Caki2 (cell line): ENCODE measurements around the gene CHTF18. TPM values are rescaled to one million over a fixed set of nuclear protein-coding genes. Genes with fewer than 3 reads are reported as not detected.

Source experiments
- DNase-seq: peaks from one replicate; pipeline ENCODE4 v3.0.0-alpha.2; 2015; ENCODE audit warnings: low read depth
- in situ Hi-C: cut with HindIII; loops from 2 replicates; pipeline ENCODE4 v1.10.0; 2016; ENCODE audit warnings: low sequenced_read_pairs, low pct_unique_long_range_greater_than_20kb, mixed read lengths
- total RNA-seq: library from RNA; depleted of rRNA; stranded (reverse); fragments of >200 nt; shearing (Covaris generic); gene quantifications from 2 replicates; pipeline ENCODE4 v1.2.3, GENCODE V29; 2014; ENCODE audit warnings: low replicate concordance

The CHTF18 gene
- total RNA-seq, 1 experiment from 2014 or later, result 52.2 TPM

DNA sequence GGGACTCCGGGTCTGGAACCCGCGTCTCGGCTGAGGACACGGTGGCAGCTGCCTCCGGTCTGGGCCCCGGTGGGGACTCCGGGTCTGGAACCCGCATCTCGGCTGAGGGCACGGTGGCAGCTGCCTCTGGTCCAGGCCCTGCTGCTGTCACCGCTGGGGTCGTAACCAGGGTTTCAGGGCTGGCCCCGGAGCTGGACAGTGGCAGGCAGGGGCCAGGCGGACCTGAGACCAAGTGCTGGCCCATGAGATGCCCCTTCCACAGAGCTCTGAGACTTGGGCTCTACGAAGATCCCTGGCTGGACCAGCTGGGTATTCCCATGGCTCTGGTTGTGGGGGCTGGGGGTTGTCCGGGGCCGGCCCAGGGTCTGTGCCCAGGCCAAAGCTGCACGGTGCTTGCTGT is 4.0 kb upstream of the CHTF18 start:
- in situ Hi-C loops, result no loop called here
- no peak for DNase-seq

DNA sequence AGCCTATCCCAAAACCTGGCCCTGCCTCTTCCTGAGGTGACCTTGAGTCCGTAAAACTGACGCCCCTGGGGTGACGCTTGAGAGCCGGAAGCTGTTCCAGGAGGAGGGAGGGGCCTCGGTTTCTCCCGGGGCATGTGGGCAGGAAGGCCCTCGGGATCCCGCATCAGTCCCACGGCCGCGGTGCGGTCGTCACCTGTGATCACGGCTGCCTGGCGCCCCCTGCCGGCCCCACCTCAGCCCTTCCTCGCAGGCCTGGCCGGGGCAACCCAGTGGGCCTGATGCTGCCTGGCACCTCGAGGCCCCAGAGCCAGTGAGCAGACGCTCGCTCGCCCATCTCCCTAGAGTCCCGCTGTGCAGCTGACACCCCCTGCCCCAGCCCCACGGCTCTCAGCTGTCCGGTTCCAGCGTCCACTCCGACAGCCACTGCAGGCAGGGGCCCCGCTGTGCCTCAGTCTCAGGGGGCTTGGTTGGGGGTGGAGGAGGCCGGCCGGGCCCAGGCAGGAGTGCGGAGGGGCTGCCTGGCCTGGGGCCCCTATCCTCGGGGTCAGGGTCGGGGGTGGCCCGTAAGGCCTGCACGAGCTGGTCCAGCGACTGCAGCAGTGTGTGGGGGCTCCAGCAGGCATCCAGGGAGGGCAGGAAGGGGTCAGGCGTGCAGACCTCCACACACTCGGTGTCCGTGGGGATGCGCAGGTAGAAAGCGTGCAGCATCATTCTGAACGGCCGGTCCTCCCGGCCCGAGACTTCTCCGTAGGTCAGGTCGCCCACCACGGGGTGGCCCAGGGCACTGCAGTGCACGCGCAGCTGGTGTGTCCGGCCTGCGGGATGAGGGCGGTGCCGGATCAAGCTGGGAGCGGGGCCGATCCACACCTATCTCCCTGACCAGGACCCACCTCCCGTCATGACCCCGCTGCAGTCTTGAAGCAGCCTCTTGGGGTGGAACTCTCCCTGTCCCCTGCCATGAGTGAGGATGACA is 2.6 kb upstream of the CHTF18 start:
- in situ Hi-C loops, result no loop called here

DNA sequence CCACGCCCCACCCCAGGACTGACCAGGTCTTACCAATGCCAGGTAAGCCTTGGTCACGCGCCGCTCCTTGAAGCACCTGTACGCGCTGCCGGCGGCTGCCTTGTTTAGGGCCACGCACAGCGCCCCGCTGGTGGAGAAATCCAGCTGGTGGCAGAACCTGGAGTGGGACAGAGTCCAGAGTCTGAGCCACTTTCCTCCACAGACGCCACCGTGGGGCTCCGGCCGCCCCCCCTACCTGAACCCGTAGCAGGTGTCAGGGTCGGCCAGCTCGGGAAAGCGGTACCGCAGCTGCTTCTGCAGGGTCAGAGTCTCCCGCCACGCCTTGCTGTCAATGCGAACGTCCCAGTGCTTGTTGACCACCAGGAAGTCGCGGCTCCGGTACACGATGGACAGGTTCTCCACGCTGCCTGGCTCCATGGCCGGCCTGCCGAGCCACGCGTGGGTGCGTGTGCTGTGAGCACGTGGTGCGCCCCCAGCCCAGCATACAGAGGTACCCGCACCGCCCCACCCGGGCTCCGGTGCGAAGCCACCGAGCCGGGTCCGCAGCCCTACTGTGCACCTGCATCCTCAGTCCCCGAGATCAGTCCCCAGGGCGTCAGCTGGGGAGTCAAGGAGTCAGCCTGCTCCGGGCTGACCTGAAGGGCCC is 976 bp upstream of the CHTF18 start:
- in situ Hi-C loops, result no loop called here
- DNase-seq, result no peak

More for the DNA sequence above, 2.6 kb upstream of the CHTF18 start:
- DNase-seq, result peak; percentile 53

DNA sequence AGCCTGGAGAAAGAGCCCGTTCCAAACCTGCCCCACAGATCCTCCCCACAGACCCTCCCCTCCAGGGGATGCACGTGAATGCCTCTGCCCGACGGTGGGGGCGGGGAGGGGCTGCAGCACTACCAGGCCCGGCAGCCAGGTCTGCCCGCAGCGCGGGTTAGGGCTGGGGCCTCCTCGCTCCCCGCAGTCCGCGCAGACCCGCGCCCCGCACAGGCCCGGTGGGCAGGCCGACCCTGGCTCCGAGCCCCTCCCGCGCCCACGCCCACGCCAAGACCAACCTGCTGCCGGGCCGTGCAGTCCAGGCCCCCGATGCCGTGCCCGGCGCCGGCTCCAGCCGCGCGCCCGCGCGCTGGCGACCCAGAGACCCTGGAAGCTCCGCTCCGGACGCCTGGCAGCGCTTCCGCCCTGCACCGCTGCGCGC is 432 bp upstream of the CHTF18 start, which contains the start of gene RPUSD1:
RPUSD1 (minus strand) TSS at position 404 of the 421 bp plus-strand sequence. CDS start 644 bp downstream, outside the sequence.
- in situ Hi-C loops, result no loop called here

DNA sequence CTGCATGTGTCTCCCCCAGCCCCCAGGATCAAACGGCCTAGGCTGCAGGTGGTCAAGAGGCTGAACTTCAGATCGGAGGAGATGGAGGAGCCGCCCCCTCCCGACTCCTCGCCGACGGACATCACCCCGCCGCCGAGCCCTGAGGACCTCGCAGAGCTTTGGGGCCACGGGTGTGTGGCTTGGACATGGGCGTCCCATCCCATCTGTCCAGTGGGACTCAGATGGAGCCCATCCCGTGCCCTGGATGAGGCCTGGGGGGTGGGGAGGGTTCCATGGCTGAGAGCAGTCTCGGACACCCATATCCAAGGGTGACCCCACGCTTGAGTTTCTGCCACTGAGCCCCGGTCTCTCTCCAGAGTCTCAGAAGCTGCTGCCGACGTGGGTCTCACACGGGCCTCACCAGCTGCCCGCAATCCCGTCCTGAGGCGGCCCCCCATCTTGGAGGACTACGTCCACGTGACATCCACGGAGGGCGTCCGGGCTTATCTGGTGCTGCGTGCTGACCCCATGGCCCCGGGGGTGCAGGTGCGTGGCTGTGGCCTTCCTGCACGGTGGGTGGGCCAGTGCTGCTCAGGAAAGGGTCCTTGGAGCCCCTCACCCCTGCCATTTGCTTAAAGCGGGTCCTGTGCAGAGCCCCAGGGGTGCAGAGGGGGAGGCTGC is 901 bp downstream of the CHTF18 start:
- in situ Hi-C loops, result no loop called here
- DNase-seq, result no peak

More for the DNA sequence above, 432 bp upstream of the CHTF18 start, which contains the start of gene RPUSD1:
- DNase-seq, result peak; percentile 57

DNA sequence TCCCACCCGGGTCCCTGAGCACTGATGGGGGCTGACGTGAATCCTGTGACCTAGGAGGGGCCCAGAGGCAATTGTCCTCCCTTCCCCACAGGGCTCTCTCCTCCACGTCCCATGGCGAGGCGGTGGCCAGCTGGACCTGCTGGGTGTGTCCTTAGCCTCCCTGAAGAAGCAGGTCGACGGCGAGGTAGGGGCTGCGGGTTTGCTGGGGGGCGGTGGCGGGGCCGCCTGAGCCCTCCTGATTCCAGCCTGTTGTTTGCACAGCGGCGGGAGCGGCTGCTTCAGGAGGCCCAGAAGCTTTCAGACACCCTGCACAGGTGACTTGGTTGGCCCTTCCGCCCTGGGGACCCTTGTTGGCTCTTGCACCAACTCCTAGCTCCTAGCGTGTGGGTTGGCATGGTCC is 1.7 kb downstream of the CHTF18 start:
- in situ Hi-C loops, result no loop called here
- no peak for DNase-seq

DNA sequence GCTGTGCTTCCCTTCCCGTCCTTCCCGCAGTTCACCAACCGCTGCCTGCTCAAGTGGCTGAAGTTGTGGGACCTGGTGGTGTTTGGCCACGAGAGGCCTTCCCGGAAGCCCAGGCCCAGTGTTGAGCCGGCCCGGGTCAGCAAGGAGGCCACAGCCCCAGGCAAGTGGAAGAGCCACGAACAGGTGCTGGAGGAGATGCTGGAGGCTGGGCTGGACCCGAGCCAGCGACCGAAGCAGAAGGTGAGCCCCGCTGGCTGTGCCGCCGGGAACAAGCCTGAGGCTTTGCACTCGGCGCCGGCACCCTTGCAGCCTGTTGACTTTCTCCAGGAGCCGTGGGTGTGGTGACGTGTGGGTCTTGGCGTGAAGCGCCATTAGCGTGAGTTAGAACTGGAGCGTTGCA is 2.7 kb downstream of the CHTF18 start:
- in situ Hi-C loops, result no loop called here

DNA sequence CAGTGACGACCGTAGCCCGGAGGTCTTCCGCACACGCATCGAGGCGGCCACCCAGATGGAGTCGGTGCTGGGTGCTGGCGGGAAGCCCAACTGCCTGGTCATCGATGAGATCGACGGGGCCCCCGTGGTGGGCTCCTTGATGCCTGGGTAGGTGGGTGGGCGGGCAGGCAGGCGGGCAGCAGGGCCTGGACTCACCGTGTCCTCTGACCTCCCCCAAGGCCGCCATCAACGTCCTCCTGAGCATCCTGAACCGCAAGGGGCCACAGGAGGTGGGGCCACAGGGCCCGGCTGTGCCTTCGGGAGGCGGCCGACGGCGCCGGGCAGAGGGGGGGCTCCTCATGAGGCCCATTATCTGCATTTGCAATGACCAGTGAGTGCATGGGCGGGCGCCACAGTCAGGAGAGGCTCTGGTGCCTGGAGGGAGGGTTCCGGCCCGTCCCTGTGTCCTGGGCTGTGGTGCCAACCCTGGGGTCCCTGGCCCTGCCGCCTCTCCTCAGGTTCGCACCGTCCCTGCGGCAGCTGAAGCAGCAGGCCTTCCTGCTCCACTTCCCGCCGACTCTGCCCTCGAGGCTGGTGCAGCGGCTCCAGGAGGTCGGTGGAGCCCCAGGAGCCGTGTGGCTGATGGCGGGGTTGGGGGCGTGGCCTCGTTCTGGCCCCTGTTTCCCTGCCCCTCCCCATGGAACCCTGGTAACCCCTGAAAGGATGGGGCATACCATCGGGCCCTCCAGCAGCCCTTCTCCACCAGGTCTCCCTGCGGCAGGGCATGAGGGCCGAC is 4.0 kb downstream of the CHTF18 start:
- DNase-seq, result no peak
- in situ Hi-C loops, result no loop called here

More for the DNA sequence above, 2.7 kb downstream of the CHTF18 start:
- DNase-seq, result no peak

DNA sequence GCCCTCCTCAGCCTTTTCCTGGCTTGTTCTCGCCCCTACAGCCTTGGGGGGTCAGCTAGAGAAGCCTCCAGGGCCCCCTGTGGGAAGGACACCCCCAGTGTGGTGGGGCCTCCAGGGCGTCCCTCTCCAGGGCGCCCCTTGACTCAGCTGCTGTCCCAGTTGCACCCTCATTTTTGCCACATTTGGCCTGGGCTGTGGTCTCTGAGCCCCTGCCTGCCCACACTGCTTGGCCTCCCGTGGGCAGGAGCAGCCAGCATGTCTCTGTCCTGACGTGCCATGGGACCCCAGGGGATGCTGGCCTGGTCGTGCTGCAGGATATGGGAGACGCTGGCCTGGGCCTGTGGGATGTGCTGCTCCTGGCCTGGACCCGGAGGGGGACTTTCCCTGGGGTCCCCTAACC is 5.0 kb downstream of the CHTF18 start:
- DNase-seq, result no peak
- in situ Hi-C loops, result no loop called here

DNA sequence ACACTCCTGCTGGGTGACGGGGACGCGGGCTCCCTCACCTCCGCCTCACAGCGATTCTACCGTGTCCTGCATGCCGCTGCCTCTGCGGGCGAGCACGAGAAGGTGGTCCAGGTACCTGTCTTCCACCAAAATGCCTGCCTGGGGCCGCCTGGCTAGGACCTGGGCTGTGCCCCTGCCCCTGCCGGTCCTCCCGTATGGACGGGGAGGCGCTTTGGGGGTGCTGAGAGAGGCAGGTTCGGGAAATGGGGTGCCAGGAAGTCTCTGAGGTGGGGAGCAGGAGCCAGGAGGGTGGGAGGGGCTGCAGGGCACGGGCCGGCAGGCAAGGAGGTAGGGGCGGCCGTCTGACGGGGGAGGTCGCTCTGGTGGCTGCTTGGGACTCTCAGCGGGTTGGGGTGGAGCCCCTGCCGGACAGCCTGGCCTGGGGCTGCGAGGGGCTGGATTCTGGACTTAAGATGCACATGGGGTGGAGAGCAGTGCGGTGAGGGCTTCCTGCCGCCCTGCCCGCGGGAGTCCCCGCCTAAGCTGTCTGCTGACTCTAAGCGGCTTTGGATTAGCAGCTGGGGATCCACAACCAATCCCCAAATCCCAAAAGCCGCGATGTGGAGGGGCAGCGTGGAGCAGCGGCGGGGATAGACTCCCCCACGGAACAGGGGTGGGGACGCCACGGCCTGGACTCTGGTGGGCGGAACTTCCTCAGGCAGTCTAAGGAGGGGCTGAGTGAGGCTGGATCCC is 5.8 kb downstream of the CHTF18 start:
- DNase-seq, result no peak
- in situ Hi-C loops, result no loop called here

DNA sequence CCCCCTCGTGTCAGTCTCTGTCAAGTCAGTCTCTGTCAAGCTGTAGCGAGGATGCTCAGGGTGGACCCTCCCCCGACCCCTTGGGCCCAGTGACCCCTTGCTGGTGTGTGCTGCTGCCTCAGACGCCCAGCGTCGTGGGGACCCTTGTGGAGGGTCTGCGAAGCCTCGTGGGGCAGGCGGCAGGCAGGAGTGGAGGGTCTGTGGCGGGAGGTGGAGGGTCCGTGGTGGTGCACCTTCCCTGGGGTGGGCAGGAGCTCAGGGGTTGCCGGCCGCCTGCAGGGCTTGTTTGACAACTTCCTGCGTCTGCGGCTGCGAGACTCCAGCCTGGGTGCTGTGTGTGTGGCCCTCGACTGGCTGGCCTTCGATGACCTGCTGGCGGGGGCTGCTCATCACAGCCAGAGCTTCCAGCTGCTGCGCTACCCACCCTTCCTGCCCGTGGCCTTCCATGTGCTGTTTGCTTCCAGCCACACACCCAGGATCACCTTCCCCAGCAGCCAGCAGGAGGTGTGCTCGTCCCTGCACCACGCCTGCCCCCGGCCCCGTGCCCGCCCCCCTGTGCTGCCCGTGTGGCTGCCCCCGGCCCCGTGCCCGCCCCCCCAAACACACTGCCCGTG is 6.5 kb downstream of the CHTF18 start:
- in situ Hi-C loops, result no loop called here
- DNase-seq, result no peak

DNA sequence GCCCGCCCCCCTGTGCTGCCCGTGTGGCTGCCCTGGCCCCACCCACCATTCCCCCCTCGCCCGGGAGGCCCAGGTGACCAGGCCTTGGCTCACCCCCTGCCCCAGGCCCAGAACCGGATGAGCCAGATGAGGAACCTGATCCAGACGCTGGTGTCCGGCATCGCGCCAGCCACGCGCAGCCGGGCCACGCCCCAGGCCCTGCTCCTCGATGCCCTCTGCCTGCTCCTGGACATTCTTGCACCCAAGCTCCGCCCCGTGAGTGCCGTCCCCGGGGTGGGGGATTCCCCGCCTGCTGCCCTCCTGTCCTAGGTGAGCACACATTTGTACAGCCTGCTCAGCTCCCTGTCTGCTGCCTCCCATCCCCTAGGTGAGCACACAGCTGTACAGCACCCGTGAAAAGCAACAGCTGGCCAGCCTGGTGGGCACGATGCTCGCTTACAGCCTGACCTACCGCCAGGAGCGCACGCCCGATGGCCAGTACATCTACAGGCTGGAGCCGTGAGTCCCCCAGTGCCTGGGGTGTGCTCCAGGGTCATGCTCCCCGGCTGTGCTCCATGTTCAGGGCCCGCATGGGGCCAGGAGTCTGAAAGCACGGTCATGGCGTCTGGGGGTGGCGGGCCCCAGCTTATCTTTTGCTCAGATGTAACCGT is 7.3 kb downstream of the CHTF18 start:
- peak; percentile 85 for DNase-seq

DNA sequence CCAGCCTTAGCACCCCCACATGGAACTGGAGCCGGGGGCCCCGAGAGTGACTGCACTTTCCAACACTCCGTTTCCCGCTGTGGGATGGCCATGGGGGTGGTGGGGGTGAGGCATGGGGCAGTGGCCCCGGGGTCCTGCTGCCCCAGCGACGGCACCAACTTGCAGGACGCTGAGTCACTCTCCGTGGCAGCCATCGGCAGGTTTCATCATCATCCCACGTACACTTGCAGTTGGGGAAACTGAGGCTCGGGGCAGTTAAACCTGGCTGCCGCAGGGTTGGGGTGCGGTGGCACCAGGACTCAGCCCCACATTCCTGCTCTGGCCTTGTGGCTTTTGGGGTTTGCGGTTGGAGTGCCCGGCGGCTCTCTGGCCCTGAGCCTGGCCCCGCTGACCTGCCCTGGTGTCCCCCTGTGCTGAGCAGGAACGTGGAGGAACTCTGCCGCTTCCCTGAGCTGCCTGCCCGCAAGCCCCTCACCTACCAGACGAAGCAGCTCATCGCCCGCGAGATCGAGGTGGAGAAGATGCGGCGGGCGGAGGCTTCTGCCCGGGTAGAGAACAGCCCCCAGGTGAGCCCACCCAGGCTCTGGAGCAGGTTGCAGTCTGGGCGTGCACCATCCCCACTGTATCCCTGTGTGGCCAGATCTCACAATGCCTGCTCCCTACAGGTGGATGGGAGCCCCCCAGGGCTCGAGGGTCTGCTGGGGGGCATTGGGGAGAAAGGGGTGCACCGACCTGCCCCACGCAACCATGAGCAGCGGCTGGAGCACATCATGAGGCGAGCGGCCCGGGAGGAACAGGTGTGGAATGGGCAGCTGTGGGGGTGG is 8.1 kb downstream of the CHTF18 start:
- DNase-seq, result no peak
- in situ Hi-C loops, result no loop called here

More for the DNA sequence above, 7.3 kb downstream of the CHTF18 start:
- in situ Hi-C loops, result no loop called here

DNA sequence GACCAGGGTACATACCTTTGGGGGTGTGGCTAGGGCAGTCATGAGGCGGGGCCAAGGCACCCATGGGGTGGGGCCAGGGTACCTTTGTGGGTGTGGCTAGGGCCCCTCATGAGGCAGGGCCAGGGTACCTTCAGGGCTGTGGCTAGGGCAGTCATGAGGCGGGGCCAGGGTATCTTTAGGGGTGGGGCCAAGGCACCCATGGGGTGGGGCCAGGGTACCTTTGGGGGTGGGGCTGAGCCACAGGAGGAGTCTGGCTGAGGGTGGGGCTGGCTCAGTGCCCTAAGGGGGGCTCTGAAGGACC is 8.7 kb downstream of the CHTF18 start:
- in situ Hi-C loops, result no loop called here
- no peak for DNase-seq

DNA sequence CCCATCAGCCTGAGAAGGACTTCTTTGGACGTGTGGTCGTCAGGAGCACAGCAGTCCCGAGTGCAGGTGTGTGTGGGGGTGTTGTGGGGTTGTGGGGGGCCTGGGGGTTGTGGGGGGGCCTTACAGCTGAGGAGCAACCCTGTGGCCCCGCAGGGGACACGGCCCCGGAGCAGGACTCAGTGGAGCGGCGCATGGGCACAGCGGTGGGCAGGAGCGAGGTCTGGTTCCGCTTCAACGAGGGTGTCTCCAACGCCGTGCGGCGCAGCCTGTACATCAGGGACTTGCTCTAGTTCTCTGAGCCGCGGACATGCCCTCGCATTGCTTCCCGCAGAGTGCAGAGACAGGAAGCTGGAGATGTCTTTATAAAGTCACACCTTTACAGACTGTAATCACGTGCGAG is 9.3 kb downstream of the CHTF18 start:
- no peak for DNase-seq
- in situ Hi-C loops, result no loop called here

DNA sequence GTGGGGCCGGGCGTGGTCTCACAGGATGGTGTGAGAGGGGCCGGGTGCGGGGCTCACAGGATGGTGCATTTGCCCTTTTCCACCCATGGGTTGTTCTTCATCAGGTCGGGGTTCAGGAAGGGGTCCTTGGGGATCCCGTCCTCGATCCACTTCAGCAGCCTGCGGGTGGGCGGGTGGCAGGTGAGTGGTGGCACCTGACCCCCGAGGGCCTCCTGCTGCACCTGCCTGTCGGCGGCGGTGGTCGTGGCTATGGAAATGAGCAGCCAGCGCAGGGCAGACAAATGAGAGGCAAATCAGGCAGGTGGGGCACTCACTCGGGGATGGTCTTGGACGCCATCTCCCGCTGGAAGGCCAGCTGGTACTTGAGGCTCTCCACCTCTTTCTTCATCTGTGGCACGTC is 10.2 kb downstream of the CHTF18 start:
- DNase-seq, result no peak
- in situ Hi-C loops, result no loop called here
